GM23248 (cell line): Measurements from ENCODE around the gene FFAR2.

Source experiments
- EZH2 ChIP-seq: fragments of 200-600 bp; sonication (generic); IDR thresholded peaks from 2 replicates; pipeline ENCODE4 v1.6.1; 2018; ENCODE audit warnings: antibody characterized with exemption, mild to moderate bottlenecking; ENCODE audit not compliant: insufficient read depth, poor library complexity, severe bottlenecking
- EZH2phosphoT487 ChIP-seq: fragments of 200-600 bp; sonication (generic); IDR thresholded peaks from 2 replicates; pipeline ENCODE4 v1.6.1; 2018; ENCODE audit warnings: antibody characterized with exemption, moderate library complexity, mild to moderate bottlenecking, low read depth; ENCODE audit not compliant: insufficient read depth

DNA sequence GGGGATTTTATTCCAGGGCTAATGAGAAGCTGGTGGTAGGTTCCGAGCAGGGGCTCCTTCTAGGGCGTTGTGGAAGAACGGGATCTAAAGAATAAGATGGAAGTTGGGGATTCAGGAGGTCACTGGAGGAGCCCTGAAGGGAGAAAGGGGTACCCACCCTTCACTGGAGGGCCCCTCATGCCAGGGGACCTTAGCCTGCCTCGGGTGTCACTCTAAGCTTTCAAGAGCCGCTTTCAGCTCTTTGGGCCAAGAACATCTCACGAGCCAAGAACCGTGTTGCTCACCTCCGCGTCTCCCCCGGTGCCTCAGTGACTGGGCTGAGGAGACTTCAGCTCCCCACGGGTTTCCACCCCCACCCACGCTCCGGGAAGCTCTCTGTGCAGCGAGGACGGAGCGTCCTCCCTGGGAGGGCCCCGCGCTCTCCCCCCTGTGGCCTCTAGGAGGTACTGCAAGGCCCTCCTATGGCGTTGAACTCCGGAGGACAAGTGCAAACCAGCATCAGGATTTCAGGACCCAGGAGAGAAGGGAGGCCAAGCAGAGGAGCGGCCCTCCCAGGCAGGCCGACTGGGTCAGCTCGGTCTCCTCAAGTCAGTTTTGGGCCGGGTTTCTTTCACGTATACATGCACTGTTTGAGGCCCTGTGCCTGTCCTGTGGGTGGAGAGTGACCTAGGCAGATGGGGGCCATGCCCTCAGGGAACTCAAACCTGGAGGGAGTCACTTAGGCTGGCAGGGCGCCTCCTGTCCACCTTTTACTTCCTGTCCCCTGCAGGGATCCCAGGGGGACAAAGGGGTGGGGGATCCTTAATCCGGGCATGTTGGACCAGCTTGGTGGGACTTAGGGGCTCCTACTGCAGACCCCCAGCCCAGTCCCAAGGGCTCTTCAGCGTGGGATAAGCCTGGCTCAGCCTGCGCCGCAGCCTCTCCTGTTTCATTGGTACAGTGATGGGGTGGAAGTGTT lies 47.3 kb downstream of the FFAR2 start:
- no peak for TF ChIP-seq EZH2
- TF ChIP-seq EZH2phosphoT487, result no peak
